IMR-90 (cell line): ENCODE results near the gene GJB5. TPM values are rescaled to one million over a fixed set of nuclear protein-coding genes. Genes with fewer than 3 reads are reported as not detected.

Source experiments
- ATAC-seq: fragments of 200-7000 bp; cut with Tn5 transposase; 2 replicates; pipeline ENCODE4 v1.9.1; 2020; ENCODE audit warnings: low read depth, mild to moderate bottlenecking, moderate library complexity
- BruUV-seq: library from RNA; stranded (reverse); fragments of 400-500 nt; replicated peaks from 2 replicates; lab custom pipeline; 2021; lab: Mats Ljungman, UMichigan
- CTCF ChIA-PET: fragments of 300-600 bp; formaldehyde crosslinking; extraction: SDS; loops from one replicate; lab custom pipeline; 2021; ENCODE audit warnings: antibody characterized with exemption; lab: Yijun Ruan, JAX
- POLR2A ChIA-PET: fragments of 300-600 bp; sonication (Branson Sonifier 250); formaldehyde crosslinking; loops from one replicate; lab custom pipeline; 2022; ENCODE audit warnings: antibody characterized with exemption; ENCODE audit not compliant: unreplicated experiment; lab: Charles Lee
- DNase-seq: peaks from one replicate; pipeline ENCODE4 v3.0.0; 2013
- H2AFZ ChIP-seq: replicated peaks from 2 replicates; pipeline ENCODE3; 2013; ENCODE audit warnings: low read length, mild to moderate bottlenecking; ENCODE audit not compliant: poor library complexity
- H2AK5ac ChIP-seq: 2 replicates; pipeline ENCODE4 v1.6.1; 2013; ENCODE audit warnings: low read depth, low read length, inconsistent platforms
- H2AK9ac ChIP-seq: replicated peaks from 2 replicates; pipeline ENCODE3; 2013; ENCODE audit warnings: mild to moderate bottlenecking, low read depth, low read length, moderate library complexity; ENCODE audit not compliant: poor library complexity
- H2BK120ac ChIP-seq: 2 replicates; pipeline ENCODE4 v1.6.1; 2013; ENCODE audit warnings: low read depth, low read length, inconsistent platforms
- H2BK15ac ChIP-seq: 3 replicates; pipeline ENCODE4 v1.6.1; 2013; ENCODE audit warnings: low read depth, low read length, inconsistent platforms
- H2BK20ac ChIP-seq: 2 replicates; pipeline ENCODE4 v1.6.1; 2013; ENCODE audit warnings: low read depth, mild to moderate bottlenecking, inconsistent platforms, low read length, moderate library complexity
- H2BK5ac ChIP-seq: 2 replicates; pipeline ENCODE4 v1.6.1; 2013; ENCODE audit warnings: mild to moderate bottlenecking, low read depth, low read length, inconsistent platforms; ENCODE audit not compliant: poor library complexity, severe bottlenecking
- H3K14ac ChIP-seq: replicated peaks from 2 replicates; pipeline ENCODE4 v1.6.1; 2013; ENCODE audit warnings: low read depth, low read length, inconsistent platforms
- H3K18ac ChIP-seq: 2 replicates; pipeline ENCODE4 v1.6.1; 2013; ENCODE audit warnings: low read depth, low read length, control low read depth
- H3K23ac ChIP-seq: 2 replicates; pipeline ENCODE4 v1.6.1; 2013; ENCODE audit warnings: low read depth, low read length, inconsistent platforms
- H3K27ac ChIP-seq: 2 replicates; pipeline ENCODE4 v1.5.1; 2013; ENCODE audit warnings: mild to moderate bottlenecking, control low read depth, low read length; ENCODE audit not compliant: insufficient read depth
- H3K27me3 ChIP-seq: 2 replicates; pipeline ENCODE4 v1.6.1; 2013; ENCODE audit warnings: low read length; ENCODE audit not compliant: control insufficient read depth, insufficient read depth
- H3K36me3 ChIP-seq: 2 replicates; pipeline ENCODE4 v1.6.1; 2013; ENCODE audit warnings: low read length, mixed read lengths; ENCODE audit not compliant: control insufficient read depth, insufficient read depth
- H3K4ac ChIP-seq: 2 replicates; pipeline ENCODE4 v1.6.1; 2013; ENCODE audit warnings: low read depth, low read length, inconsistent platforms
- H3K4me1 ChIP-seq: 2 replicates; pipeline ENCODE4 v1.6.1; 2013; ENCODE audit warnings: low read length, mixed read lengths; ENCODE audit not compliant: control insufficient read depth, insufficient read depth
- H3K4me2 ChIP-seq: 2 replicates; pipeline ENCODE4 v1.6.1; 2013; ENCODE audit warnings: low read depth, mild to moderate bottlenecking, control low read depth, low read length, moderate library complexity
- H3K4me3 ChIP-seq: 2 replicates; pipeline ENCODE4 v1.5.1; 2013; ENCODE audit warnings: low read depth, mild to moderate bottlenecking, control low read depth, low read length, moderate library complexity; ENCODE audit not compliant: insufficient read depth
- H3K56ac ChIP-seq: 2 replicates; pipeline ENCODE4 v1.6.1; 2013; ENCODE audit warnings: low read length, inconsistent platforms; ENCODE audit not compliant: insufficient read depth; ENCODE audit errors: extremely low read depth
- H3K79me1 ChIP-seq, 2 experiments: 2 replicates each; pipeline ENCODE4 v1.6.1; 2013; ENCODE audit warnings: low read length in 2 of 2, inconsistent platforms in 1 of 2, low read depth in 1 of 2
- H3K9ac ChIP-seq: 2 replicates; pipeline ENCODE4 v1.6.1; 2013; ENCODE audit warnings: low read depth, low read length, control low read depth
- H3K9me1 ChIP-seq: 2 replicates; pipeline ENCODE4 v1.6.1; 2013; ENCODE audit warnings: low read length, inconsistent platforms; ENCODE audit not compliant: insufficient read depth
- H3K9me3 ChIP-seq: 2 replicates; pipeline ENCODE4 v1.6.1; 2013; ENCODE audit warnings: low read length; ENCODE audit not compliant: control insufficient read depth, insufficient read depth
- H4K20me1 ChIP-seq: 2 replicates; pipeline ENCODE4 v1.6.1; 2013; ENCODE audit warnings: low read length, inconsistent platforms; ENCODE audit not compliant: insufficient read depth
- H4K5ac ChIP-seq: 2 replicates; pipeline ENCODE4 v1.6.1; 2013; ENCODE audit warnings: mild to moderate bottlenecking, low read depth, low read length, control low read depth
- H4K8ac ChIP-seq, 2 experiments: 2 replicates each; pipeline ENCODE4 v1.6.1; 2013; ENCODE audit warnings: low read depth in 2 of 2, low read length in 2 of 2, control low read depth in 1 of 2, inconsistent platforms in 1 of 2
- H4K91ac ChIP-seq: 2 replicates; pipeline ENCODE4 v1.6.1; 2013; ENCODE audit warnings: low read depth, low read length, inconsistent platforms; ENCODE audit not compliant: insufficient read depth
- FOS ChIP-seq: fragments of 150-350 bp; IDR thresholded peaks from 2 replicates; pipeline ENCODE4 v1.6.1; 2016; ENCODE audit warnings: low read depth, low read length
- MAFK ChIP-seq: IDR thresholded peaks from 2 replicates; pipeline ENCODE4 v1.6.1; 2012; ENCODE audit warnings: low read depth, low read length, improper control_type of control experiment
- MAZ ChIP-seq: IDR thresholded peaks from 2 replicates; pipeline ENCODE4 v1.6.1; 2012; ENCODE audit warnings: low read depth, mild to moderate bottlenecking, low read length, improper control_type of control experiment, moderate library complexity, borderline replicate concordance
- RCOR1 ChIP-seq: IDR thresholded peaks from 2 replicates; pipeline ENCODE4 v1.6.1; 2012; ENCODE audit warnings: mild to moderate bottlenecking, low read length, improper control_type of control experiment; ENCODE audit not compliant: insufficient replicate concordance
- RFX5 ChIP-seq: IDR thresholded peaks from 2 replicates; pipeline ENCODE4 v1.8.0; 2012; ENCODE audit warnings: low read depth, mild to moderate bottlenecking, low read length, moderate library complexity
- SMC3 ChIP-seq: fragments of 150-350 bp; IDR thresholded peaks from 2 replicates; pipeline ENCODE4 v1.6.1; 2016; ENCODE audit warnings: low read depth, mild to moderate bottlenecking, antibody characterized with exemption, low read length, moderate library complexity
- WGBS, 2 experiments: methylation state at CpG; one replicate each; pipeline versions ENCODE4 v1.1.5 to v1.1.7; 2013; ENCODE audit warnings: missing lambda C conversion rate in 2 of 2; ENCODE audit not compliant: insufficient read length in 1 of 2; ENCODE audit errors: extremely low coverage in 2 of 2; 5-methylcytosine and 5-hydroxymethylcytosine counted together
- dilution Hi-C: fragments of 300-500 bp; cut with HindIII; formaldehyde crosslinking; loops from one replicate; pipeline ENCODE4 v1.14.3; 2018; ENCODE audit warnings: low sequenced_read_pairs; ENCODE audit not compliant: unreplicated experiment
- in situ Hi-C: fragments of 300-500 bp; cut with MboI; formaldehyde crosslinking; loops from 3 replicates; pipeline ENCODE4 v1.14.3; 2019; ENCODE audit warnings: low sequenced_read_pairs, inconsistent platforms, mixed read lengths
- intact Hi-C: fragments of 100-400 bp; cut with micrococcal nuclease; formaldehyde crosslinking; loops from 2 replicates; pipeline ENCODE4 v1.10.0; 2022
- polyA plus RNA-seq, 3 experiments: library from polyadenylated mRNA; depleted of rRNA; stranded (reverse); fragments of >200 nt; gene quantifications; 2 replicates each; pipeline ENCODE4 v1.2.3, GENCODE V29; 2012; ENCODE audit warnings: low replicate concordance in 1 of 3
- total RNA-seq: library from RNA; depleted of rRNA; stranded (reverse); fragments of >200 nt; gene quantifications from 2 replicates; pipeline ENCODE4 v1.2.3, GENCODE V29; 2012

Gene GJB5
- total and polyA plus RNA-seq, 2 of the 4 experiments (the other 2 are of a cell fraction) = 0.10 TPM; not detected in 1

DNA sequence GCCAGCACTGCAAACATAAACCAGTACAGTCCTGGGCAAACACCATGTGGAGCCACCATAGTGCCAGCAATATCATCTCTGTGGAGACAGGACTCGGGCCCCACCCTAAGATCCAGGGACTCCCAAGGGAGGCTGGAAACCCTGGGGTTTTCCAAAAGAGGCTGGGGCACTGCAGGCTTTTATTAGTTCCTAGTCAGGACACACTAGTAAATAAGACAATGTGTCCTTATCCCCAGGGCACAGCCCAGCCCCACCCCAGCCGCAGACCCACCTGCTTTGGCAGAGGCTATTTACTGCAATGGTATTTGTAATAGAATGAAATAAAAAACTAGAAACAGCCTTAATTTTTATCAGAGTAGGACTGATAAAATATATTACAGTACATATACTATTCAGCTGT is 25.7 kb downstream of the GJB5 start:
- peaks cover 37% of the 10 kb centered on the region for H3K27me3 ChIP-seq
- BruUV-seq = no TSS peak
- H2AK5ac ChIP-seq = no peak overlapping the region
- ChIA-PET CTCF (no interaction called here), POLR2A (no interaction called here)
- H4K8ac ChIP-seq = no peak overlapping the region
- H3K9me1 ChIP-seq = no peaks in the 10 kb centered on the region
- in situ Hi-C loops = no loop called here
- no peak overlapping the region for H4K5ac ChIP-seq
- TF ChIP-seq MAFK (no peak), MAZ (no peak), RCOR1 (no peak), RFX5 (no peak), FOS (no peak), SMC3 (no peak)
- H3K9ac ChIP-seq = no peak overlapping the region
- no peaks in the 10 kb centered on the region; the same call in 1 of the 2 replicates for H4K20me1 ChIP-seq
- H3K14ac ChIP-seq = no peak overlapping the region
- no peaks in the 10 kb centered on the region for H3K36me3 ChIP-seq
- no peak overlapping the region for H2AFZ ChIP-seq
- no peak overlapping the region for H2BK20ac ChIP-seq
- no peak overlapping the region for H3K18ac ChIP-seq
- H2BK5ac ChIP-seq = no peak overlapping the region
- H3K4ac ChIP-seq = no peak overlapping the region
- no peak overlapping the region for H3K27ac ChIP-seq
- dilution Hi-C loops = no loop called here
- no peak overlapping the region for H2AK9ac ChIP-seq
- H3K9me3 ChIP-seq = no peaks in the 10 kb centered on the region
- ATAC-seq = no peak
- H3K4me1 ChIP-seq = peaks cover 5% of the 10 kb centered on the region; the same call in 1 of the 2 replicates
- no peak overlapping the region for H4K91ac ChIP-seq
- no CpG with 5 or more reads among the region's 2 CpGs for WGBS, 2 experiments
- intact Hi-C loops = no loop called here
- no peak overlapping the region for H3K4me2 ChIP-seq
- H3K79me1 ChIP-seq = no peaks in the 10 kb centered on the region
- H3K4me3 ChIP-seq = no peak overlapping the region
- no peak for DNase-seq
- H3K23ac ChIP-seq = no peak overlapping the region
- no peak overlapping the region for H2BK15ac ChIP-seq
- no peak overlapping the region for H2BK120ac ChIP-seq
- no peak overlapping the region for H3K56ac ChIP-seq
